ENCODE results near the gene DOCK11.

- TF ChIP-seq CTCF (conservative IDR thresholded peaks at IDR 0.05; ENCODE audit: low read depth, low read length) (no peak), EZH2phosphoT487 (IDR thresholded peaks at IDR 0.05; ENCODE audit: borderline replicate concordance, low read length) (no peak), EZH2 (IDR thresholded peaks at IDR 0.05; ENCODE audit: low read length, unreplicated experiment) (no peak)
Observed at GRCh38 chrX:118665204-118665603, 169.6 kb downstream of the DOCK11 start.
